Stimulated activated CD4-positive, alpha-beta T cell treated with anti-CD3 and anti-CD28 coated beads, Interleukin-12 subunit alpha, Interleukin-12 subunit beta, amount 100 ng/mL, for 24 hours (primary cell): ENCODE measurements around the gene RNASEH1.
"Not testable (repeated sequence)": the region's sequence is repeated elsewhere in the genome, so short reads cannot be mapped to it uniquely, and the experiment has no call there.

ENCODE experiments used
- DNase-seq, 2 experiments: peaks; one replicate each; pipeline ENCODE4 v3.0.0-alpha.2; 2020; ENCODE audit warnings: low read depth in 2 of 2

The RNASEH1 gene

DNA sequence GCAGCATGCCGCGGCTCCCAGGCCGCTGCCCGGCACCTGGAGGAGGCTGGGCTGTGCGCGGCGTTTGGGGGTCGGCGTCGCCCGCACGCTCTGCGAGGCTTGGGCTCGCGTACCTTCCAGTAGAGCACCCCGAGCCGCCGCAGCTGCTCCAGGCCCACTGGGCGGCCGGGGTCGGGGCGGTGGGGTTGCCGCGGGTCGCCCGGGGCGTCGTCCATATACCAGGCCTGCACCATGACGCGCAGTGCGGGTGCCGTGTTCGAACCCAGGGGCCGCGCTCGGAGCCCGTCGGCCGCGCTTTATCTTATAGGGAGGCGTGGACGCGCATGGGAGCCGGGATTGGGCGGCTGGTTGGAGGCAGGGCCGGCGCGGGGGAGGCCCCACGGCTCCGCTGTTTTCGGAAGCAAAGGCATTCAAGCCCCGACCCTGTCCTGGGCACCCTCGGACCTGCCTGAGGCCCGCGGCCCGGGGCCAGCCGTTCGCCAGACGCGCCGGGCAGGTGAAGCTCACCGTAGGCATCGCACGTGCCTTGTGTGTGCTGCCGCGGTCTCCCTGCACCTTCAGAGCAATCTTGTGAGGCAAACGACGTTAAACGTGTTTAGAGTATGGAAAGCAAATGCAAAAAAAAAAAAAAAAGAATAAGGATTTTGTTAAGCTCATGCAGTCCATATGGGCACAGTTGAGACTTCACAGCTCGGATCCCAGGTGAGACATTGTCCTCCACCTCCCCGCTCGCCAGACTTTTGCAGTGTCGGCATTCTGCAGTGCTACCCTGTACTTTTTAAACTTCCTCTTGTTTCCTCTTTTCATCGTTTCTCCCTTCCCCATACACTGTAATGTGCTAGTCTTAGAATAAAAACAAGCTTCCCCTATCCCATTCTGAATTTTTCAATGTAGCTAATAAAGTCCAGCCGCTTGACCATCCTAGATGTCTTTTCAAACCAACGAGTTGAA is 38.6 kb downstream of the RNASEH1 start, which contains the start of gene ADI1:
Gene ADI1, minus strand, starts transcription at position 277 of the 951 bp plus-strand sequence. Its CDS starts 44 bp downstream, at position 233.
- DNase-seq = peak; percentile 65 to 76

DNA sequence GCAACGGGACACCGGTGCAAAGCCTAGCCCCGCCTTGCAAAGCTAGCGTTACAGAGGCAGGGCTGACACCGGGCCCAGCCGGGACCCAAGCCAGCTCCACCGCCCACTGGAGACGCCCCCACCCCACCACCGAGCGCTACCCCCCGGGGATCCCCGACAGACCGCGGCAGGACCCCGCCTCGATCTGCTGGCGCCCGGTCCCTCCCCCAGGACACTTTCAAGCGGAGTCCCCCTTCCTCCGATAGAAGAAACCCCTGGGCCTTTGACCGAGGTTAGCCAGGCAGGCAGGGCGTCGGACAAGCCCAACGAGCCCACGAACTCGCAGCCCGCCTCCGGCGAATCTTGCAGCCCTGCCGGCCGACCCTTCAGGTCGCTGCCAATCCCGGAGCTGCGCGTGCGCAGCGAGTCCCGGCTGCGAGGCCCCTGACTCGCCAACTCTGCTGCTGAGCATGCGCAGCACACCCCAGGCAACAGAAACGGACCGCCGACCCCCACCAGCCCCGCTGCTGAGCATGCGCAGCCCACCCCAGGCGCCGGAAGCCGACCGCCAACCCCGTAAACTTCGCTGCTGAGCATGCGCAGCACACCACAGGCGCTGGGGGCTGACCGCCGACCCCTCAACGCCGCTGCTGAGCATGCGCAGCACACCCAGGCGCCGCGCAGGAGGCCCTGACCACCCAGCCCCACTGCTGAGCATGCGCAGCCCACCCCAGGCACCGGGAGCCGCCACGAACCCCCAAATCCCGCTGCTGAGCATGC is 39.5 kb downstream of the RNASEH1 start:
- peak; percentile 97 to 99 for DNase-seq

DNA sequence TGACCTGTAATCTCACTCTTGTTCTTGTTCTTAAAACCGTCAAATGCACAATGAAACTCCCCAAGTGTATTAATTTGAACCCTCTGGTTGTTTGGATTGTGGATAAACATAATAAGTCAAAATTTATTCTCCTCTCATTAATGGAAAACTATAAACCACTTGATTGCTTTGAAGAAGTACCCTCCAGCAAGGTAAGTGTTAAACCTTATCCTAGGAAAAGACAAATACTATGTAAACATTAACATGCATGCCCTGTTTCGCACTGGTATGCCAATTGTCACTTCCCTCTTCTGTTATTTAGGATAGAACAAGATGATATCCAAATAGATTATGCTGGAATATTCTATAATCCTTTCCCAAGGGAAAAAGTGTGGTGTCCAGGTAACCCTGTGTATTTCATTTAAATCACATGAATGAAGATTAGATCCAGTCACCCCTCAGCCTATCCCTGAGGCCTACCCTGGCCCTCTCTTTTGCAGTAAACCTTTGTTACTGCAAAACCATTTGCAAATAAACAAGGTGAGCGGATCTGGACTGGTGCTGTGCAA is 40.1 kb downstream of the RNASEH1 start:
- DNase-seq = no peak

DNA sequence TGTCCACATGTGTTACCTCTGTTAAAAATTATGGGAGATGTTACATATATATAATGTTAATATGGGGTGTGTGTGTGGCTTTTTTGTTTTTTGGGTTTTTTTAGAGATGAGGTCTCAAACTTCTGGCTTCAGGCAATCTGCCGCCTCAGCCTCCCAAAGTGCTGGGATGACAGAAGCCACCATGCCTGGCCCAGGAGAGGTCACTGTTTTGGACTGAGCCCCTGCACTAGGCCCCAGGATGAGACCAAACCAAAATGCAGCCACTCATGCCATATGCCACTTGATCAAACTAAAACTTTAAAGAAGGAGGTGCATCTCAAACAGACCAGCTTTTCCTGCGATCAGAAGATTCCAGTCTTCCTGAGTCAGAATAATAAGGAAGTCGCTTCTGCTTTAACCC is 41.3 kb downstream of the RNASEH1 start:
- DNase-seq = no peak

DNA sequence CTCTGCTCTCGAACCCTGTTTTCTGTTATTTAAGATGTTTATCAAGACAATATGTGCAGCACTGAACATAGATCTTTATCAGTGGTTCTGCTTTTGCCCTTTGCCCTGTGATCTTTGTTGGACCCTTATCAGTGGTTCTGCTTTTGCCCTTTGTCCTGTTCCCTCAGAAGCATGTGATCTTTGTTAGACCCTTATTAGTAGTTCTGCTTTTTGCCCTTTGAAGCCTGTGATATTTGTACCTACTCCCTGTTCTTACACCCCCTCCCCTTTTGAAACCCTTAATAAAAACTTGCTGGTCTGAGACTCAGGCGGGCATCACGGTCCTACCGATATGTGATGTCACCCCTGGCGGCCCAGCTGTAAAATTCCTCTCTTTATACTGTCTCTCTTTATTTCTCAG is 42.7 kb downstream of the RNASEH1 start:
- DNase-seq = not testable (repeated sequence)

DNA sequence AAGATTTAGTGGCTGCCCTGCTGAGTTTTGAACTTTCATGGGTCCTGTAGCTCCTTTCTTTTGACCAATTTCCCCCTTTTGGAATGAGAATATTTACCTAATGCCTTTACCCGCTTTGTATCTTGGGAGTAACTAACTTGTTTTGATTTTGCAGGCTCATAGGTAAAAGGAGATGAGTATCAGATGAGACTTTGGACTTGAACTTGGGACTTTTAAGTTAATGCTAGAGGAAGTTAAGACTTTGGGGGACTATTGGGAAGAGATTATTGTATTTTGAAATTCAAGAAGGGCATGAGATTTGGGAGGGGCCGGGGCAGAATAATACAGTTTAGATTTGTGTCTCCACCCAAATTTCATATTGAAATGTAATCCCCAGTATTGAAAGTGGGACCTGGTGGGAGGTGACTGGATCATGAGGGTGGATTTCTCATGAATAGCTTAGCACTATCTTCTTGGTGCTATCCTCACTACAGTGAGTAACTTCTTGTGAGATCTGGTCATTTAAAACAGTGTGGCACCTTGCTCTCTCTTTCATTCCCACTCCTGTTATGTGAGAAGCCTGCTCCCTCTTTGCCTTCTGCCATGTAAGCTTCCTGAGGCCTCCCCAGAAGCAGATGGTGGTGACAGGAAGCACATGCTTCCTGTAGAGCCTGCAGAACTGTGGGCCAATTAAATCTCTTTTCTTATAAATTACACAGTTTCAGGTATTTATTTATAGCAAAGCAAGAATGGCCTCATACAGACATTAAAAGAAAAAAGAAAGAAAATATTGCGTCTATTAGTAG is 44.9 kb downstream of the RNASEH1 start:
- DNase-seq = no peak

DNA sequence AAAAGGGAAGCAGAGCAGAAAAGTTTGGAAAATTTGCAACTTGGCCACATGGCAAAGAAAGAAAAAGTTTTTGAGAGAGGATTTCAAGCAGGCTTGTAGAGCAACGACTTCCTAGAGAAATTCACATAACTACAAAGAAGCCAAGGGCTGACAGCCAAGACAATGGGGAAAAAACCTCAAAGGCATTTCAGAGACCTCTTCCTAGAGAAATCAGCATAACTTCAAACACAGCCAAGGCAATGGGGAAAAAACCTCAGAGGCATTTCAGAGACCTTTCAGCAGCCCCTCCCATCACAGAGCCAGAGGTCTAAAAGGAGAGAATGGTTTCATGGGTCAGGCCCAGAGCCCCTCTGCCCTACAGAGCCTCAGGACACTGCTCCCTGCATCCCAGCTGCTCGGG is 46.0 kb downstream of the RNASEH1 start:
- no peak for DNase-seq

DNA sequence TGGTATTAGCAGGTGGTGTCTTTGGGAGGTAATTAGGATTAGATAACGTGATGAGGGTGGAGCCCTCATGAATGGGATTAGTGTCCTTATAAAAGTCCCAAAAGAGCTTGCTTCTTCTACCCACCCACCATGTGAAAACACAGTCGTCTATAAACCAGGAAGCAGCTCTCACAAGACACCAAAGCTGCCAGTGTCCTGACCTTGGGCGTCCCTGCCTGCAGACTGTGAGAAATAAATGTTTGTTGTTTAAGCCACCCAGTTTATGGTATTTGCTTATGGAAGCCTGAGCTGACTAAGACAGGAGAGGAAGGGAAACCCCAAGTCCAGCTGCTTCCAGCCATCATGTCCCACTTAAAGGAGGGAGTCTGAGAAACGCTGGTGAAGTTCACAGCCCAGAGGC is 52.4 kb downstream of the RNASEH1 start:
- DNase-seq = no peak

DNA sequence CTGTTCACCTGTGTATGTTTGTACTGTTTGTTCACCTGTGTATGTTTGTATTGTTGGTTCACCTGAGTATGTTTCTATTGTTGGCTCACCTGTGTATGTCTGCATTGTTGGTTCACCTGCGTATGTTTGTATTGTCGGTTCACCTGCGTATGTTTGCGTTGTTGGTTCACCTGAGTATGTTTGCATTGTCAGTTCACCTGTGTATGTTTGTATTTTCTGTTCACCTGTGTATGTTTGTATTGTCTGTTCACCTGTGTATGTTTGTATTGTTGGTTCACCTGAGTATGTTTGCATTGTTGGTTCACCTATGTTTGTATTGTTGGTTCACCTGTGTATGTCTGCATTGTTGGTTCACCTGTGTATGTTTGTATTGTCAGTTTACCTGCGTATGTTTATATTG is 53.4 kb downstream of the RNASEH1 start:
- no peak for DNase-seq

DNA sequence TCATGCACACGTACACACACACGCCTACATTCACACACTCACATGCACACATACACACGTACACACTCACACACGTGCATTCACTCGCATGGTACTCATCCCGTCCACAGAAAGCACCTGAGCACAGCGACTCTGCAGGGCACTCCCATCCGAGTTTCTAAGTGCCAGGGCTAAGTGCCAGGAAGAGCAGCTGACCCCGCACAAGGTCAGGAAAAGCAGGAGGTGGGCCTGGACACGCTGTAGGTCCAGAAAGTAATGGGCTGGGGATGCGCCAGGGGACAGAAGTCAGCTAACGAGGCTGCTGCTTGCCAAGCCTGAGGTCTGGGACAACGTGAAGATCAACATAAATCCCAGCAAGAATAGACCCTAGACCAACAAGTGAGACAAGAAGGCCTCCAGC is 54.6 kb downstream of the RNASEH1 start:
- no peak for DNase-seq

DNA sequence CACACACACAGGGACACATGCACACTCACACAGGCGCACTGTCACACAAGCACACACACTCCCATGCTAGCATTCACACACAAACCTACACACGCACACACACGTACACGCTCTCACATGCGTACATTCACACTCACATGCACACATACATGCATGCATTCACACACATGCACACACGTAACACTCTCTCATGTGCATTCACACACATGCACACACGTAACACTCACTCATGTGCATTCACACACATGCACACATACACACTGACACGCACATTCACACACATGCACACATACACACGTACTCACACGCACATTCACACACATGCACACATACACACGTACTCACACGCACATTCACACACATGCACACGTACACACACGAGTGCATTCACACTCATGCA is 55.1 kb downstream of the RNASEH1 start:
- no peak for DNase-seq

DNA sequence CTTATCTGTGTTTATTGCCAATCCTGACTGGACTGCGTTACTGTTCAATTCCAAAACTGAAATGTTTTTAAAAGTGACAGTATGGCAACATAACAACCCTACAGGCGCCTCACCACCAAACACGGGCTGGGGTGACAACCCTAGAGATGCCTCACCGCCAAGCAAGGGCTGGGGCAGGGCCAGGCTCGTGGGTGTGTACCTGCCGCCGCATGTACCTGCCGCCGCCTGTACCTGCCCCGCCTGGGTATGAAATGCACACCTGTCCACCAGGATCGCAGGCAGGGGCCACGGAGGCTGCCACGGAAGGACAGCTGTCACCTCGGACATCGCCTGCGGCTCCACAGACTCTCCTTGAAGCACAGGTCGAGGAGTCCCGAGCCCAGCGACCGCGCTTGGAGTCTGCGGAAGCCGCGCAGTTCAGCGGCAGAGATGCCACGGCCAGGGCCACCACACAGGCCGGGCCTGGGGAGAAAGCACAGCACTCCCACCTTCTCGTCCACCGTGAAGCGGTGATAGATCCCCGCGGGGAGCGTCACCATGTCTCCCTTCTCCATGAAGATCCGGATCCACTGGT is 57.7 kb downstream of the RNASEH1 start:
- DNase-seq = no peak

DNA sequence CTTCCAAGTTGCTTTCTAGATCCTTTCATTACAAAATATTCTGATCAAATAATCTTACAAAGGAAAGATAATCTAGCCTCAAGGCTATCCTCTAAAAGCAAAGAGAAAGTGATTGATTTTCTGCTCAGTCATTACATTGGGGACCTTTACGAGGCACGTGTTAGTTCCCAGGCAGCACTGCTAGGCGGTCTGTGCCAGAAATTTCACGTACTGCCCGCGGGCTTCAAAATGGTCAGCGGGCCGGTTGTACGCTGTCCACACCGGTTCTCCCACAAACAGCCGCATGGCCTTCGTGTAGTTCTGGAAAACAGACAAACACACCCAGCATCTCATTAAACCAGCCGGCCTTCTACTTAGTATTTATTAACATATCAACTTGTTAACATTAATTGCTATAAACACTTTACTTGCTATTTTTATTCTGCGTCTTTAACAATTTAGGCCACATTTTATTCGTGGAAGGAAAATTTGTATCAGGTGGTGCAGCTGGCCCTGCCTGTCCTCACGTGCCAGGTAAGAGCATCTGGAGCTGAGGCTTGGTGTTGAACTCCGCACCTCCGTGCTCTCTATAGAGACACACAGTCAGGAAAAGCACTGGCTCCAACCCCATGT is 59.2 kb downstream of the RNASEH1 start:
- no peak for DNase-seq

DNA sequence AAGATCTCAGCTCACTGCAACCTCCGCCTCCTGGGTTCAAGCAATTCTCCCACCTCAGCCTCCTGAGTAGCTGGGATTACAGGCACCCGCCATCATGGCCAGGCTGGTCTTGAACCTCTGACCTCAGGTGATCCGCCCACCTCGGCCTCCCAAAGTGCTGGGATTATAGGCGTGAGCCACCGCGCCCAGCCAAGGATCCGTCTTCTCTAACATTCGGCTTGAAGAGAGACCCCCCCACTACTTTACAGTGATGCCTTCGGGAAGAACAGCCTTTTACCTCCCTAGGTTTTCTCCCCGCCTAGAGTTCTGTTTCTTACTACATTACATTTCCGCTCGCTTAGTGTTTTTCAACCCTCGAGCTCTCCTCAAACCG is 61.4 kb downstream of the RNASEH1 start:
- DNase-seq = not testable (repeated sequence)
